HG02970 (cell line): Measurements from ENCODE around the gene SLC38A4.
"Not testable (repeated sequence)": the region's sequence is repeated elsewhere in the genome, so short reads cannot be mapped to it uniquely, and the experiment has no call there.

Source experiments
- ATAC-seq: cut with Tn5 transposase; IDR thresholded peaks from one replicate; pipeline ENCODE4 v1.9.1; 2021; ENCODE audit warnings: mild to moderate bottlenecking, moderate library complexity, moderate number of reproducible peaks; ENCODE audit not compliant: unreplicated experiment, low FRiP score

The SLC38A4 gene

GRCh38 chr12:46779879-46780278 is 45.9 kb downstream of the SLC38A4 start:
- ATAC-seq: no peak

GRCh38 chr12:46779063-46779462 is 46.7 kb downstream of the SLC38A4 start:
- ATAC-seq: no peak

- no peak for ATAC-seq
Measured at GRCh38 chr12:46778415-46778814, 47.4 kb downstream of the SLC38A4 start.

DNA sequence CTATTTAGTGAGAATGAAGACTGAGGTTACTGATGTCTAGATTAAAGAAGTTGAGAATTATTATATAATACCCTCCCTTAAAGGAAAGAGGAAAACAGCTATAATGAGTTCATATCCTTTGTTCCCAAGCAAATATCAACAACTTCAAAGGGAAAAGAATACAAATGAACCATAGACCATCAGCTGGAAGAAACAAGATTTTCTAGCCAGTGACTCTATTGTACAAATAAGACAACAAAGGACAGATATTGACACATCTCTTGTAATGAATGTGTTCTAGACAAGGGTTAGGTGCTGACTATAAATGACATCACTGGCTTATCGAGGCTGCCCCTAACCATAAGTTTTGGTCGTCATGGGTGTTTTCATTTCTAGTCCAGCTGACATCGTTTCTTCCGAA is 48.2 kb downstream of the SLC38A4 start:
- no peak for ATAC-seq

DNA sequence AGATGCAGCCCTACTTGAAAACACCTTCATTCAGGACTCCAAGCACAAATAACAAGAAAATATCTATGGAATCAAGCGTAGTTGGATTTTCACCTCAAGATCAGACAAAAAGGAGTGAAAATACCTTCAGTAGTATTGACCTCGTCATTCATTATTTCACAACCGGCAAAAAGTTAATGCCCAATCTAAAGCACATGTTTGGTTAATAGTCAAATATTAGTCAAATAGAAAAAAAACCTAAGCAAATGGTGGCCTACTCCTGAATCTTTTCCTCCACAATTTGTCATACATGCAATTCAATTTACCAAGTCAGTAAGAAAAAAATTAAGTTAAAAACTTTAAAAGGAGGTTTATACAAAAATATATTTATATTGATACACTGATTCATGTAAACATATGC is 50.0 kb downstream of the SLC38A4 start:
- ATAC-seq: no peak

DNA sequence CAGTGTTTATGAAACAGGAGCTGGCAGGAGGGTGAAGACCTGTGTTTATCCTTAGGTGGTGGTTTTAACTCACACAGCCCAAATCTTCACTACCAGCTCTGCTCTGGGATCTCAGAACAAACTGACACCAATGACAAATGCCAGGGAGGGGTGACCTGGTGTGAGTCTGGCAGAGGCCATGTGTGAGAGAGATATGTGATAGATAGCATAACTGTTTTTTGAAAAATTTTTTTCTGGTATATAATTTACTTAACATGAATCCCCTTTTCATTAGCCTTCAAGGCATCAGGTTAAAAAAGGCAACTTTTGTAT is 51.5 kb downstream of the SLC38A4 start:
- ATAC-seq: no peak

DNA sequence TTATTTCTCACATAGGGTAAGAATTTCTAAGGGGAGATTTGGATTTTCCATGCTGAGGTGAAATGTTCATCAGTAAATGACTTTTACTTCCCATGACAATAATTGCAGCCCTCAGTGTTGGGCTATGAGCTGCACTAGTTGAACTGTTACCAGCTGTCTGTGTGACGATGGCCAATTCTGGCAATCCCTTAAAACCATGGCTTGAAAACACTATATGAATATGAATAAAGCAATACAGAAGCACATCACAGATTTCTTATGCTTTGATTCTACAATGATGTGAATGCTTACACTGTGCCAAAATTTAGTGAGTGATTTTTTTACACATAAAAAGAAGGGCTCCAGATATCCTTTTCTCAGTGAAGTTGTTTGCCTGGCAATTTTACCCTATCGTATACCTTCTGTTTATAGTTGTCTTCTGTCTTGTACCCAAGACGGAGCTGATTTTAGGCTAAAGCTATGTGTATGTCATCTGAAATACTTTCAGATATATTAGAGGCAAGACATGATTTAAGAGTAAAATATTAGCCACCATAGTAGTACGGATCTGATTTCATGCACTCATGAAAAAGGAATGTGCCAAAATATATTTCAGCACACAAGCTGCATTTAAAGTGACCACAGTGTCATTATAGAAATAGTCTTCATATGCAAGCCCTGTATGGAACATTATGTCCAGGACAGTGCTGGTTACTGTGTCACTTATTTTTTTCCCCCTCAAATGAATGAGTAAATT is 52.0 kb downstream of the SLC38A4 start:
- no peak for ATAC-seq

DNA sequence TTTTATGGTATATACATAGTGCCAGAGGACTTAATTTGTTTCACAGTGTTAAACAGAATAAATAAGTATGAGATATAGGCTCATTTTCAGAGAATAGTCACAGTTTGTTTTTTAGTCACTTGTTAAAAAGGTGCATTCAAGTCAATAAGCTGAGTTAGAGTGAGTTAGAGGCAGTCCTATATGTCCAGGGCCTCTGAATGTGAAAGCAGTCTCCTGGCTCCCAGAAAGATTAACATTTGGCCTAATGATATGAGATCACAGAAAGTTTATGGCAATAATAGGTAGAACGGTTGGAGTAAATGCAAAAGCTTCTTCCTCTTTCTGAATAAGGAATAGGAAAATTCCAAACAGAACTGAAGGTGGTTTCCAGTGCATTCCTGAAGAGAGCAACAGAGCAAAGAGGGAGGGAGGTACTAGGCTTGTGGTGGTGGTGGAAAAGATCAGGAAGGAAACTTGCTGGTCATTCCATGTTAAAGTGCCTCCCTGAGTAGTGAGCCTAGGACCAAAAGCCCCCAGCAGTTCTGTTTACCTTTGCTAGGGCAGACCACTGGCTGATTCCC is 54.4 kb downstream of the SLC38A4 start:
- no peak for ATAC-seq

GRCh38 chr12:46770501-46771183 is 55.2 kb downstream of the SLC38A4 start:
- ATAC-seq: no peak

DNA sequence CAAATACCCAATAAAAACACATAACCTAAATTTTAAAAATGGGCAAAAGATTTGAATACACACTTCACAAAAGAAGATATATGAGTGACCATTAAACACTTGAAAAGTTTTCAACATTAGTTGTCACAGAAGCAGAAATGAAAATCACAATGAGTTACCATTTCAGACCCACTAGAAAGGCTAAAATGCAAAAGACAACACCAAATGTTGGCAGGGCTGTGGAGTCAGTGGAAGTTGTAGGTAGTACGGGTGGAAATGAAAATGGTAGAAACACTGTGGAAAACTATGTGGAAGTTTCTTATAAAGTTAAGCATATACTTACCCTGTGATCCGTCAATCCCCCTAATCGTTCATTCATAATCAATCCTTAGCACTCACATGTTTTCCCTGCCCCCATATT is 61.8 kb downstream of the SLC38A4 start:
- ATAC-seq: no peak

DNA sequence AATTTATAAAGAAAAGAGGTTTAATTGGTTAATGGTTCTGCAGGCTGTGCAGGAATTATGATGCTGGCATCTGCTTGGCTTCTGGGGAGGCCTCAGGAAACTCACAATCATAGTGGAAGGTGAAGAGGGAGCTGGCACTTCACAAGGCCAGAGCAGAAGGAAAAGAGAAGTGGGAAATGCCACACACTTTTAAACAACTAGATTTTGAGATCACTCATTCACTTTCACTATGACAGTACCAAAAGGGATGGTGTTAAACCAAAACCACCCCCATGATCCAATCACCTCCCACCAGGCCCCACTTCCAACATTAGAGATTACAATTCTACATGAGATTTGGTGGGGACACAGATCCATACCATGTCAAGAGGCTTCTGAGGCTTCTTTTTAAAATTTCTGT is 62.6 kb downstream of the SLC38A4 start:
- no peak for ATAC-seq

GRCh38 chr12:46754550-46754949 is 71.2 kb downstream of the SLC38A4 start:
- no peak for ATAC-seq

GRCh38 chr12:46752396-46752795 is 73.4 kb downstream of the SLC38A4 start:
- ATAC-seq: no peak

- no peak for ATAC-seq
Measured at GRCh38 chr12:46751173-46751572, 74.6 kb downstream of the SLC38A4 start.

- no peak for ATAC-seq
Measured at GRCh38 chr12:46749322-46749721, 76.5 kb downstream of the SLC38A4 start.

DNA sequence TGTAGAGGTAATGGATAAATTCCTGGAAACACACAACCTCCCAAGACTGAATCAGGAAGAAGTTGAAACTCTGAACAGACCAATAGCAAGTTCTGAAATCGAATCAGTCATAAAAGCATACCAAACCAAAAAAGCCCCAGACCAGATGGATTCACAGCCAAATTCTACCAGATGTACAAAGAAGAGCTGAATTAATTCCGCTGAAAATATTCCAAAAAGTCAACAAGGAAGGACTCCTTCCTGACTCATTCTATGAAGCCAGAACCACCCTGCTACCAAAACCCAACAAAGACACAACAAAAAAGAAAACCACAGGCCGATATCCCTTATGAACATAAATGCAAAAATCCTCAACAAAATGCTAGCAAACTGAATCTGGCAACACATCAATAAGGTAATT is 81.5 kb downstream of the SLC38A4 start:
- ATAC-seq: no peak

DNA sequence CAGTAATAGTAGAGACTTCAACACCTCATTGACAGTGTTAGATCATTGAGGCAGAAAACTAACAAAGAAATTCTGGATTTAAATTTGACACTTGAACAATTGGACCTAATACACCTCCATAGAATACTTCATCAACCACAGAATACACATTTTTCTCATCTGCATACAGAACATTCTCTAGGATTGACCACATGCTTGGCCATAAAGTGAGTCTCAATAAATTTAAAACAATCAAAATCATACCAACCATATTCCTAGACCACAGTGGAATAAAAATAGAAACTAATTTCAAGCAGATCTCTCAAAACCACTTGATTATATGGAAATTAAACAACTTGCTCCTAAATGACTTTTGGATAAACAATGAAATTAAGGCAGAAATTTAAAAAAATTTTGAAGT is 82.3 kb downstream of the SLC38A4 start:
- ATAC-seq: no peak

- ATAC-seq: not testable (repeated sequence)
Measured at GRCh38 chr12:46742271-46742670, 83.5 kb downstream of the SLC38A4 start.

DNA sequence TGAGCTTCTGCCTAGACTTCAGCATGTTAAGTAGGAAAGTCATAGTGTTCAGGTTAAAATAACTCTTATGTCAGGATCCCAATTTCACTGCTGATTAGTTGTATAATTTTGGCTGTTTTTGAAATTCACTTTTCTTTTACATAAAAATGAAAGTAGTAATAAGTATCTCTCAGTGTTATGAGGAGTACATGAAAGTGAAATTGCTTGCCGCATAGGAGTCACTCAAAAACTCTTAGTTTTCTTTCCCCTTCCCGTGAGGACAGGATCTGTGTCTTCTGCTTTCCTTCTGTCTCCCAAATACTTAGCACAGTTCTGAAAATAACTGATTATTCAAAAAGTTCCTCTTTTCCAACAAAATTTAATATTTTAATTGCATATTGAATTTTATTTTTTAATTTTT is 100.5 kb downstream of the SLC38A4 start:
- ATAC-seq: no peak

GRCh38 chr12:46723629-46724419 is 102.0 kb downstream of the SLC38A4 start:
- no peak for ATAC-seq
